Peyer's patch (tissue), 4 donors: Measurements from ENCODE around the gene PRKAR1B. TPM values are rescaled to one million over a fixed set of nuclear protein-coding genes. Genes with fewer than 3 reads are reported as not detected.

ENCODE experiments used
- DNase-seq, 3 donors: peaks; one replicate each; pipeline ENCODE4 v3.0.0-alpha.2; 2017 to 2019
- H3K27ac ChIP-seq, 4 donors: fragments of 200-600 bp; sonication (generic); one replicate each; pipeline ENCODE4 v1.5.1; 2016 to 2019
- H3K27me3 ChIP-seq, 2 donors: fragments of 200-600 bp; sonication (generic); one replicate each; pipeline ENCODE4 v1.5.1; 2019
- H3K36me3 ChIP-seq, 3 donors: fragments of 200-600 bp; sonication (generic); one replicate each; pipeline ENCODE4 v1.5.1; 2016 to 2019
- H3K4me1 ChIP-seq, 4 donors: fragments of 200-600 bp; sonication (generic); one replicate each; pipeline ENCODE4 v1.5.1; 2016 to 2019
- H3K4me3 ChIP-seq, 4 donors: fragments of 200-600 bp; sonication (generic); 1 replicate in 3 of 4; 2 replicates in 1 of 4; pipeline ENCODE4 v1.5.1; 2016 to 2019; ENCODE audit warnings: mild to moderate bottlenecking in 1 of 4
- H3K9me3 ChIP-seq, 4 donors: fragments of 200-600 bp; sonication (generic); one replicate each; pipeline ENCODE4 v1.5.1; 2016 to 2019; ENCODE audit warnings: mild to moderate bottlenecking in 1 of 4
- POLR2A ChIP-seq, 2 donors: fragments of 450-650 bp; IDR thresholded peaks; one replicate each; pipeline ENCODE4 v1.5.1; 2017; ENCODE audit warnings: antibody characterized with exemption in 2 of 2, mild to moderate bottlenecking in 2 of 2, moderate library complexity in 2 of 2
- total RNA-seq, 4 donors: library from RNA; depleted of rRNA; stranded (reverse); fragments of >200 nt; gene quantifications; one replicate each; pipeline ENCODE4 v1.1.0, GENCODE V29; 2016
- TF ChIP-seq, protein P1 (sequence below), 6 experiments: fragments of 450-650 bp in 4 of 6; fragments of 200-600 bp in 2 of 6; sonication (generic) in 1 of 6; IDR thresholded peaks; one replicate each; pipeline ENCODE4 v1.5.1; 2017 to 2019; ENCODE audit warnings: antibody characterized with exemption in 6 of 6, mild to moderate bottlenecking in 3 of 6, moderate library complexity in 1 of 6

PRKAR1B gene
- total RNA-seq, 4 donors from 2014 or later: 13.0 to 42.9 (median 17.0) TPM

DNA sequence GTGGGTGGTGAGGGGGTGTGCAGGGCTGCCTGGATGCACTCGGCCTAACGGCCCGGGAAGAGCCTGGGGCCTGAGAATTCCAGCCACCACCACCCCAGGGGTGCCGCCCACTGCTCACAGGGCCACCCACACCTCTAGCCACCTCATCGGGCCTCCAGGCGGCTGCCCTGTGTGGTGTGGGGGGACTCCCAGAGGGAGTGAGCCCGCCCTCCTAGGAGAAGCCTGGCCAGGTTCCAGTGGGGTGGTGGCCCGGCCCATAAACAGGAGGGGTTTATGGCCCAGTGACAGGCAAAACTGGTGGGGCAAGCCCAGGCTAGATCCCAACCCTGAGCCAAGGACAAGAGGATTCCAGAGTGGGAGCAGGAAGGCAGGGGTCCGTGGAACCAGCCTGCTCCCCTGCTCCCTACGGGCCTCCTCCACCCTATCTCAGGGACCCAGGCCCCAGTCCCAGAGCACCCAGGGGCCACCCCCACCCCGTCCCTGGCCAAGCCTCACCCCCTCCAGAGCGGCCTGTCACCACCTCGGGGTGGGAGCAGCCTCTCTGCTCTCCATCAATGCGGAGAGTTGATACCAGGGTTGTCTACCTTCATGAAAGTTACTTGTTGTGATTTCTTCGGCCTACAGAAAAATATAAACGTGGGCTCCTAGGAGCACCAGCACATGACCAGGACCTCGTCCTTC lies 187.2 kb downstream of the PRKAR1B start:
- Histone ChIP-seq H3K27me3 (no peaks in the 10 kb centered on the region), H3K36me3 (no peaks in the 10 kb centered on the region), H3K9me3 (no peaks in the 10 kb centered on the region), H3K4me3 (no peak overlapping the region), H3K4me1 (peaks cover 0 to 24% (median 6%) of the 10 kb centered on the region in 4 donors), H3K27ac (peak overlapping the region in 3 of 4 donors; percentile 71 to 87 (median 76))
- TF ChIP-seq, protein P1, sequence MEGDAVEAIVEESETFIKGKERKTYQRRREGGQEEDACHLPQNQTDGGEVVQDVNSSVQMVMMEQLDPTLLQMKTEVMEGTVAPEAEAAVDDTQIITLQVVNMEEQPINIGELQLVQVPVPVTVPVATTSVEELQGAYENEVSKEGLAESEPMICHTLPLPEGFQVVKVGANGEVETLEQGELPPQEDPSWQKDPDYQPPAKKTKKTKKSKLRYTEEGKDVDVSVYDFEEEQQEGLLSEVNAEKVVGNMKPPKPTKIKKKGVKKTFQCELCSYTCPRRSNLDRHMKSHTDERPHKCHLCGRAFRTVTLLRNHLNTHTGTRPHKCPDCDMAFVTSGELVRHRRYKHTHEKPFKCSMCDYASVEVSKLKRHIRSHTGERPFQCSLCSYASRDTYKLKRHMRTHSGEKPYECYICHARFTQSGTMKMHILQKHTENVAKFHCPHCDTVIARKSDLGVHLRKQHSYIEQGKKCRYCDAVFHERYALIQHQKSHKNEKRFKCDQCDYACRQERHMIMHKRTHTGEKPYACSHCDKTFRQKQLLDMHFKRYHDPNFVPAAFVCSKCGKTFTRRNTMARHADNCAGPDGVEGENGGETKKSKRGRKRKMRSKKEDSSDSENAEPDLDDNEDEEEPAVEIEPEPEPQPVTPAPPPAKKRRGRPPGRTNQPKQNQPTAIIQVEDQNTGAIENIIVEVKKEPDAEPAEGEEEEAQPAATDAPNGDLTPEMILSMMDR (IDR thresholded peaks at IDR 0.05): peak in 1 of 6 experiments; percentile 14
- peak in 1 of 2 donors; percentile 50 for TF ChIP-seq POLR2A (IDR thresholded peaks at IDR 0.05)
- peak in 2 of 3 donors; percentile 87 to 91 for DNase-seq

DNA sequence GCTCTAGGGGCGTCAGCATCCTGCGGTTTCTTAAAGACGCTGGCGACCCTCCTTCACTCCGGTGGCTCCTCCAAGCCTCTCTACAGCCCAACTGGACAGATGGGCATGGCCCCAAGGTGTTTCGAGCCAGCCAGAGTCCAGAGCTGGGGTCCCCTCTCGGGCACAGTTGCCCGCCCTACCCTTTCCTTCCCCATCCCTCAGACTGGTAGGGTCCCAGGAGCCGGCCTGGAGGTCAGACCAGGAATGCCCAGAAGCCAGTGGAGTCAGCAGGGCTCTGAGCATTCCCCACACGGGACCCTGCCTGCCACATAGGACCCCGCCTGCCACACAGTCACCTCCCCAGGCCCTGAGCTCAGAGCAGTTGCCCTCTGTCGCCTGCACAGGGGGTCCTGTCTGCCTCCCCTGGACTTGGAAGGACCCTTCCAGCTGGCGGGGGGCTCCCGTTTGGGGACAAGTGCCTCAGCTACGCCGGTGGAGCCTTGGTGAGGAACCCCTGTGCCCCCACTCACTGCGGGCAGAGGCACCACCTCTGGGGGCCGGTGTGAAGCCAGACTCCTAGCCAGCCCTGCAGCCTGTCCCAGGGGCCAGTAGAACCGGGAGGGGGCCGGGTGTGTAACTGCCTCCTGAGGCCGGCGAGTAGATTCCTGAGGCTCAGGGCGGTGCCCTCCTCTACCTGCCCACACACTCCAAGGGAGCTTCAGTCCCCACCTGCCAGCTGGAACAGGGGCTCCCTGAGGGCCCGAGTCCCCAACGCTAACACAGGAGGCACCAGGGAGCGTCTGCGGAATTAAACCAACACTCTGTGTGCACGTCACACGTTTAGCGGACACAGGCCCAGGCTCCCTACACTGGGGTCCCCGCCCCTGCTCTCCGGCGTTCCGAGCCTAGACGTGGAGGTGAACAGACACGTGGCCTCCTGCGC lies 188.1 kb downstream of the PRKAR1B start:
- Histone ChIP-seq H3K36me3 (no peaks in the 10 kb centered on the region), H3K9me3 (no peaks in the 10 kb centered on the region), H3K27ac (peak overlapping the region in 3 of 4 donors; percentile 71 to 87 (median 76)), H3K4me1 (peaks cover 0 to 24% (median 6%) of the 10 kb centered on the region in 4 donors), H3K4me3 (peak overlapping the region in 1 of 4 donors; percentile 34), H3K27me3 (no peaks in the 10 kb centered on the region)
- DNase-seq: peak in 1 of 3 donors; percentile 67
- TF ChIP-seq, protein P1 (IDR thresholded peaks at IDR 0.05): no peak
- TF ChIP-seq POLR2A (IDR thresholded peaks at IDR 0.05): no peak

DNA sequence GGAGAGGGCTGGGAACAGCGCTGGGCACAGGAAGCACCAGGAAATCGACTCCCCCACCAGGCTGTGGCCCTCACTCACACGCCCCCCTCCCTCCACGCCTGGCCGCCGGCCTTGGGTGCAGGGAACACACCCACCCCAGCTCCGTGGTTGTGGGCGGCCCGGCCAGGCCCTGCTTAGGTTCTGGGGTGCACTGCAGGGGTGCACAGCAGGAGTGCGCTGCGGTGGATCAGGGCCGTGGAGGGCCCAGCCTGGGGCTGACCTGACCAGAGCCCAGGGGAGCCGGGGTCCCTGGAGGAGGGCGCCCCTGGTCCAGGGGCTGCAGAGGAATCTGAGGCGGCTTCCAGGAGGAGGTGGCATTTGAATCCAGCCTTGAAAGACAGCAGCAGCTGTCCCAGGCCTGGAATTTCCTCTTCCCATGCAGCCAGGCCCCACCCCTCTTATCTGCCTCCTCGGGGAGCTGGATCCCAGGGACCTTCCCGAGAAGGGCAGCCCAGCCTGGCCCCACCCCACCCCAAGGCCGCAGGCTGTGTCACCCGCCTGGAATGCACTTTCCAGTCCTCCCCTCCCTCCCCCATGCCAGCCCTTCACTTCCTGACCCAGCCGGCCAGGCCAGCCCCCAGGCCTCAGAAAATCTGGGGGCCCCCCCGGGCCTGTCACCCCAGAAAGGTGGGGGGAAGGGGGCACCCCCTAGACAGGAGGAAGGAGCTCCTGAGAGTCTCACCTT lies 189.0 kb downstream of the PRKAR1B start:
- Histone ChIP-seq H3K4me1 (peaks cover 0 to 24% (median 6%) of the 10 kb centered on the region in 4 donors), H3K27ac (peak overlapping the region in 3 of 4 donors; percentile 71 to 87 (median 76)), H3K27me3 (no peaks in the 10 kb centered on the region), H3K9me3 (no peaks in the 10 kb centered on the region), H3K4me3 (no peak overlapping the region), H3K36me3 (no peaks in the 10 kb centered on the region)
- TF ChIP-seq POLR2A (IDR thresholded peaks at IDR 0.05): peak in 1 of 2 donors; percentile 16
- TF ChIP-seq, protein P1 (IDR thresholded peaks at IDR 0.05): no peak
- DNase-seq: peak in 2 of 3 donors; percentile 92 to 93

DNA sequence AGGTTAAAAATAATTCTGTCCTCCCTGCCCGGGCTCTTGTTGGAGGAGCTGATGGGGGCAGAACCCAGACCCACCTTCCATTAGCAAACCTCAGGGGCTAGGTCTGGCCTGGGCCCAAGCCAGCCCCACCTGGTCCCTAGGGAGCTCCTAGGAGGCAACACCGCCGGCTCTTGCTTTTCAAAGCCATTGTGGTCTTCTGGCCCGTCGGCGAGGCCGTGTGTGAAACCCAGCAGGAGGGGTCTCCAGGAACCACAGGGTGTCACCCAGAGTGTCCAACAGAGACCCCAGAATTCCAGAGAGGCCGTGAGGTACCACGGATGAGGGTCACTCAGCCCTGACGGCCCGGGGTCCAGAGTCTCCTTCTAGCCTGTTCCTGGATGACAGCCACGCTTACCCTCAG lies 190.8 kb downstream of the PRKAR1B start:
- TF ChIP-seq POLR2A (IDR thresholded peaks at IDR 0.05): no peak
- TF ChIP-seq, protein P1 (IDR thresholded peaks at IDR 0.05): no peak
- DNase-seq: no peak
- peaks cover 0 to 24% (median 6%) of the 10 kb centered on the region in 4 donors for H3K4me1 ChIP-seq
- no peak overlapping the region for H3K4me3 ChIP-seq
- H3K27ac ChIP-seq: no peak overlapping the region
- H3K9me3 ChIP-seq: no peaks in the 10 kb centered on the region
- H3K27me3 ChIP-seq: no peaks in the 10 kb centered on the region
- H3K36me3 ChIP-seq: no peaks in the 10 kb centered on the region

DNA sequence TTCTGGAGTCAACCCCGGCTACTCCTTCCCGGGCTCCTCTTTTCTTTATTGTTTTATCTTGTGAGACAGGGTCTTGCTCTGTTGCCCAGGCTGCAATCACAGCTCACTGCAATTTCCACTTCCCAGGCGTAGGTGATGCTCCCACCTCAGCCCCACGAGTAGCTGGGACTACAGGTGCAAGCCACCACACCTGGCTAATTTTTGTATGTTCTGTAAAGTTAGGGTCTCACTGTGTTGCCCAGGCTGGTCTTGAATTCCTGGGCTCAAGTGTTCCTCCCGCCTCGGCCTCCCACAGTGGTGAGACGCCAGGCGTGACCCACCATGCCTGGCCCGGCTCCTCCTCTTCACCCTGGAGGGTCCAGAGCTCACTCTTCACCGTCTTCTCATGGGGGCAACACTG lies 192.1 kb downstream of the PRKAR1B start:
- no peak for DNase-seq
- TF ChIP-seq, protein P1 (IDR thresholded peaks at IDR 0.05): no peak
- TF ChIP-seq POLR2A (IDR thresholded peaks at IDR 0.05): no peak
- Histone ChIP-seq H3K27ac (no peak overlapping the region), H3K27me3 (no peaks in the 10 kb centered on the region), H3K9me3 (no peaks in the 10 kb centered on the region), H3K4me1 (peaks cover 0 to 23% (median 6%) of the 10 kb centered on the region in 4 donors), H3K36me3 (no peaks in the 10 kb centered on the region), H3K4me3 (no peak overlapping the region)
